Smooth muscle cell (in vitro differentiated cells): Measurements from ENCODE around the gene H2BK1. TPM values are rescaled to one million over a fixed set of nuclear protein-coding genes. Genes with fewer than 3 reads are reported as not detected.

ENCODE experiments used
- DNase-seq: peaks from one replicate; lab custom pipeline; 2025; ENCODE audit not compliant: unreplicated experiment; lab: John Stamatoyannopoulos, UW
- H2AFZ ChIP-seq: fragments of 200-600 bp; sonication (generic); 2 replicates; pipeline ENCODE4 v1.6.0; 2016; ENCODE audit warnings: antibody characterized with exemption, low read depth, mild to moderate bottlenecking
- H3F3A ChIP-seq: fragments of 200-600 bp; sonication (generic); 2 replicates; pipeline ENCODE4 v1.6.0; 2017; ENCODE audit warnings: antibody characterized with exemption, low read depth
- H3K27ac ChIP-seq: fragments of 200-600 bp; sonication (generic); 2 replicates; pipeline ENCODE4 v1.5.1; 2016; ENCODE audit warnings: low read depth, mild to moderate bottlenecking
- H3K27me3 ChIP-seq: fragments of 200-600 bp; sonication (generic); 2 replicates; pipeline ENCODE4 v1.6.1; 2016; ENCODE audit warnings: low read depth, mild to moderate bottlenecking
- H3K36me3 ChIP-seq: fragments of 200-600 bp; sonication (generic); 2 replicates; pipeline ENCODE4 v1.5.1; 2016; ENCODE audit warnings: low read depth
- H3K4me1 ChIP-seq: fragments of 200-600 bp; sonication (generic); 2 replicates; pipeline ENCODE4 v1.5.1; 2016; ENCODE audit warnings: low read depth
- H3K4me2 ChIP-seq: fragments of 200-600 bp; sonication (generic); 2 replicates; pipeline ENCODE4 v1.6.0; 2016; ENCODE audit warnings: mild to moderate bottlenecking
- H3K4me3 ChIP-seq: fragments of 200-600 bp; sonication (generic); 2 replicates; pipeline ENCODE4 v1.5.1; 2016; ENCODE audit warnings: mild to moderate bottlenecking
- H3K79me2 ChIP-seq: fragments of 200-600 bp; sonication (generic); 2 replicates; pipeline ENCODE4 v1.6.0; 2016; ENCODE audit warnings: low read depth, mild to moderate bottlenecking
- H3K9ac ChIP-seq: fragments of 200-600 bp; sonication (generic); 2 replicates; pipeline ENCODE4 v1.6.0; 2016; ENCODE audit warnings: low read depth
- H3K9me3 ChIP-seq: fragments of 200-600 bp; sonication (generic); replicated peaks from 2 replicates; pipeline ENCODE4 v1.5.1; 2016; ENCODE audit warnings: low read depth
- H4K20me1 ChIP-seq: fragments of 200-600 bp; sonication (generic); 2 replicates; pipeline ENCODE4 v1.6.0; 2016; ENCODE audit warnings: low read depth
- WGBS: methylation state at CpG from one replicate; pipeline ENCODE4 v1.1.7; 2016; ENCODE audit warnings: low lambda C conversion rate; 5-methylcytosine and 5-hydroxymethylcytosine counted together
- polyA plus RNA-seq: library from polyadenylated mRNA; unstranded; fragments of >200 nt; fragmentation: Nextera tagmentation; extraction: Ambion mirVana; gene quantifications from 2 replicates; pipeline ENCODE4 v1.2.1, GENCODE V29; 2016
- total RNA-seq: library from RNA; depleted of rRNA; stranded (reverse); fragments of >200 nt; gene quantifications from 2 replicates; pipeline ENCODE4 v1.2.3, GENCODE V29; 2014
- TF ChIP-seq, protein P1 (sequence below): fragments of 200-600 bp; sonication (generic); IDR thresholded peaks from 2 replicates; pipeline ENCODE4 v1.5.1; 2017; ENCODE audit warnings: borderline replicate concordance, mild to moderate bottlenecking, antibody characterized with exemption; ENCODE audit not compliant: insufficient read depth, poor library complexity, severe bottlenecking

The H2BK1 gene
- total and polyA plus RNA-seq, 2 experiments from 2014 or later: not detected

DNA sequence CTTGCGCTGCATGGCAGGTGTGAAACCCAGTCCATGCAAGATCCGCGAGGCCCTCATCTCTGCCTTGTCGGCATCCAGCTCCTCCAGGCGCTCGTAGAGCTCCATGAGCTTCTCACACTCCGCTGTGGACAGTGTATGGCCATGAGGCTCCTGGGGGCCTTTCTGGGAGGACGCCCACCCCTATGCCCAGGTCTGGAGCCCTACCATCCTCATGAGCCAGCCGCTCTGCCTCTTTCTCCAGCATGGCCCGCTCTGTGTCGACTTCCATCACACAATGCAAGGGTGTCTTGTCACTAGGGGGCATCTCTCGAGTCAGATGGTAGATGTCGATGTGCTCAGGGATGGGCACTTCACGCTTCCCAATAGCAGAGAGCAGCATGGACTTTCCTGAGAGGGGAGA, 13.4 kb upstream of the H2BK1 start:
- Histone ChIP-seq H3F3A (no peaks in the 10 kb centered on the region), H4K20me1 (no peaks in the 10 kb centered on the region), H2AFZ (no peak overlapping the region), H3K4me1 (peaks cover 15% of the 10 kb centered on the region), H3K27ac (no peak overlapping the region), H3K27me3 (no peaks in the 10 kb centered on the region), H3K9me3 (no peaks in the 10 kb centered on the region), H3K4me2 (no peak overlapping the region), H3K4me3 (no peak overlapping the region), H3K36me3 (peaks cover 28% of the 10 kb centered on the region), H3K79me2 (peaks cover 20% of the 10 kb centered on the region), H3K9ac (no peak overlapping the region)
- no peak for DNase-seq
- WGBS: 92% methylated on average over 12 of the region's 14 CpGs
- TF ChIP-seq, protein P1, sequence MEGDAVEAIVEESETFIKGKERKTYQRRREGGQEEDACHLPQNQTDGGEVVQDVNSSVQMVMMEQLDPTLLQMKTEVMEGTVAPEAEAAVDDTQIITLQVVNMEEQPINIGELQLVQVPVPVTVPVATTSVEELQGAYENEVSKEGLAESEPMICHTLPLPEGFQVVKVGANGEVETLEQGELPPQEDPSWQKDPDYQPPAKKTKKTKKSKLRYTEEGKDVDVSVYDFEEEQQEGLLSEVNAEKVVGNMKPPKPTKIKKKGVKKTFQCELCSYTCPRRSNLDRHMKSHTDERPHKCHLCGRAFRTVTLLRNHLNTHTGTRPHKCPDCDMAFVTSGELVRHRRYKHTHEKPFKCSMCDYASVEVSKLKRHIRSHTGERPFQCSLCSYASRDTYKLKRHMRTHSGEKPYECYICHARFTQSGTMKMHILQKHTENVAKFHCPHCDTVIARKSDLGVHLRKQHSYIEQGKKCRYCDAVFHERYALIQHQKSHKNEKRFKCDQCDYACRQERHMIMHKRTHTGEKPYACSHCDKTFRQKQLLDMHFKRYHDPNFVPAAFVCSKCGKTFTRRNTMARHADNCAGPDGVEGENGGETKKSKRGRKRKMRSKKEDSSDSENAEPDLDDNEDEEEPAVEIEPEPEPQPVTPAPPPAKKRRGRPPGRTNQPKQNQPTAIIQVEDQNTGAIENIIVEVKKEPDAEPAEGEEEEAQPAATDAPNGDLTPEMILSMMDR: no peak

DNA sequence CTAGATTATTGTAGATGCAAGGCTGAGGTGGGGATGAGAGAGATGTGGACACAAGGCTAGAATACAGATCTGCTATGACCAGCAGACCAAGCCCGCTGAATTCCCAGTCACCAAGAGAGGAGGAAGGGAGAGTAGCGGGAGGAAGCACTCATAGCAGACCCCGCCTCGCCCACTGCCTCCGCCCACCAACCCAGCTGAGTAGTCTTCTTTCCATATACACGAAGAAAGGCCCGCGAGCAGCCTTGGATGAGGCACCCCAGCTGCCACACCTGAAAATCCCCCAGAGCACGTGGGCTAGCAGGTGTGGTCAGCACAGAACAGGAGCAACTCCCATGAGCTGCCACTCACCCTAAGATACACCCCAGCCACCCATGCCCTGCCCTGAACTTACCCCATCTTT, 7.9 kb upstream of the H2BK1 start:
- H3K4me1 ChIP-seq: no peaks in the 10 kb centered on the region
- no peak overlapping the region for H3K4me2 ChIP-seq
- H3K36me3 ChIP-seq: peaks cover 56% of the 10 kb centered on the region
- no peak overlapping the region for H3K27ac ChIP-seq
- no peak overlapping the region for H3K9ac ChIP-seq
- H3F3A ChIP-seq: no peaks in the 10 kb centered on the region
- TF ChIP-seq, protein P1: no peak
- no peaks in the 10 kb centered on the region for H4K20me1 ChIP-seq
- no peaks in the 10 kb centered on the region for H3K9me3 ChIP-seq
- H3K79me2 ChIP-seq: no peaks in the 10 kb centered on the region
- 95% methylated on average over 9 of the region's 9 CpGs for WGBS
- no peak overlapping the region for H2AFZ ChIP-seq
- no peaks in the 10 kb centered on the region for H3K27me3 ChIP-seq
- no peak overlapping the region for H3K4me3 ChIP-seq
- no peak for DNase-seq

DNA sequence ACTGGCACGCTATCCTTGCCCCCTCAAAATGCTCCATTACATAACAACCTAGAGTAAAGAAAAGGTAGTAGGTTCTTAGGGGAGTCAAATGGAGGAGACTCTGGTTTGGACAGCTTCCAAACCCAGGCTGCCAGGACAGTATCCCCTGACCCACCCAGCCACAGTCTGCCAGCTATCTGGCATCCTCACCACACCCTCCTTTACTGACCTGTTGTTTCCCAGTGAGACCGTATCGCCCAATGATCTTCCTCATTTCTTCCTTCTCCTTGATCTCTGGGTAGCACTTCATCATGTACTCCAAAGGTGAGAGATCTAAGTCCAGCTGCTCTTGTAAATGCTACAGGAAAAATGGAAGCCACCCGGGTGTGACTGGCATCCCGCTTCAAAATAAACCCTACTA, 5.1 kb upstream of the H2BK1 start:
- no peaks in the 10 kb centered on the region for H3K9me3 ChIP-seq
- H3K4me3 ChIP-seq: no peak overlapping the region
- no peaks in the 10 kb centered on the region for H3F3A ChIP-seq
- peaks cover 40% of the 10 kb centered on the region for H3K36me3 ChIP-seq
- H3K4me2 ChIP-seq: no peak overlapping the region
- 97% methylated on average over 5 of the region's 5 CpGs for WGBS
- H2AFZ ChIP-seq: no peak overlapping the region
- H3K27ac ChIP-seq: no peak overlapping the region
- H4K20me1 ChIP-seq: no peaks in the 10 kb centered on the region
- TF ChIP-seq, protein P1: no peak
- H3K9ac ChIP-seq: no peak overlapping the region
- H3K4me1 ChIP-seq: no peaks in the 10 kb centered on the region
- no peaks in the 10 kb centered on the region for H3K27me3 ChIP-seq
- no peak for DNase-seq
- no peaks in the 10 kb centered on the region for H3K79me2 ChIP-seq

DNA sequence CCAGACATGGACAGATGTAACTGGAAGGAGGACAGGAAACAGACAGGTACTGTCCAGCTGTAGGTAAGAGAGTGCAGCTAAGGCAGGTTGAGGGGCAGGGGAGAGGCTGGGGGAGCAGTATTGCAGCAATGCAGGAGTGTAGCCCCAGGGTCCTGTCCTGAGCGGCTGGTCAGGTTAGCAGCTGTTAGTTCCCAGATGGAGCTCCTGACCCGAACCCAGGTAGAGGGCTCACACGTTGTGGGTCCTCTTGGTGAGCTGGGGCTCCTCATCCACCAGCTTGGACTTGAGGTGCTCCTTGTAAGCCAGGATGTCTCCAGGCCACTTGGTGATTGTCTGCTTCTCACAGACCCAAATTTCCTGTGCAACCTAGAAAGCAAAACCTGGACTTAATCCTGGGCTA, 3.5 kb upstream of the H2BK1 start:
- no peaks in the 10 kb centered on the region for H3K27me3 ChIP-seq
- H3K36me3 ChIP-seq: peaks cover 27% of the 10 kb centered on the region
- no peak overlapping the region for H2AFZ ChIP-seq
- no peaks in the 10 kb centered on the region for H3K9me3 ChIP-seq
- no peak overlapping the region for H3K27ac ChIP-seq
- TF ChIP-seq, protein P1: no peak
- no peak overlapping the region for H3K4me2 ChIP-seq
- no peak for DNase-seq
- H3K4me3 ChIP-seq: no peak overlapping the region
- H3K4me1 ChIP-seq: no peaks in the 10 kb centered on the region
- H3F3A ChIP-seq: no peaks in the 10 kb centered on the region
- WGBS: 97% methylated on average over 3 of the region's 3 CpGs
- no peaks in the 10 kb centered on the region for H3K79me2 ChIP-seq
- no peaks in the 10 kb centered on the region for H4K20me1 ChIP-seq
- H3K9ac ChIP-seq: no peak overlapping the region
